Measurements from ENCODE around the gene MYH16. TPM values are rescaled to one million over a fixed set of nuclear protein-coding genes. Genes with fewer than 3 reads are reported as not detected.

MYH16 gene
- total and polyA plus RNA-seq, 9 of the 15 experiments (the other 6 are each of a cell fraction or from before 2014, with no cell fraction given) = 0.09 TPM; not detected in 8

- TF ChIP-seq ADNP (tag; IDR thresholded peaks at IDR 0.05) = peak; percentile 77; the same call in 1 of the 2 replicates
- TF ChIP-seq KDM1A (IDR thresholded peaks at IDR 0.05) = peak; percentile 57 to 78; a peak in 3 of 4 replicates
- no peak for TF ChIP-seq HINFP (tag; conservative IDR thresholded peaks at IDR 0.05; ENCODE audit: low read depth)
- TF ChIP-seq, protein P1, sequence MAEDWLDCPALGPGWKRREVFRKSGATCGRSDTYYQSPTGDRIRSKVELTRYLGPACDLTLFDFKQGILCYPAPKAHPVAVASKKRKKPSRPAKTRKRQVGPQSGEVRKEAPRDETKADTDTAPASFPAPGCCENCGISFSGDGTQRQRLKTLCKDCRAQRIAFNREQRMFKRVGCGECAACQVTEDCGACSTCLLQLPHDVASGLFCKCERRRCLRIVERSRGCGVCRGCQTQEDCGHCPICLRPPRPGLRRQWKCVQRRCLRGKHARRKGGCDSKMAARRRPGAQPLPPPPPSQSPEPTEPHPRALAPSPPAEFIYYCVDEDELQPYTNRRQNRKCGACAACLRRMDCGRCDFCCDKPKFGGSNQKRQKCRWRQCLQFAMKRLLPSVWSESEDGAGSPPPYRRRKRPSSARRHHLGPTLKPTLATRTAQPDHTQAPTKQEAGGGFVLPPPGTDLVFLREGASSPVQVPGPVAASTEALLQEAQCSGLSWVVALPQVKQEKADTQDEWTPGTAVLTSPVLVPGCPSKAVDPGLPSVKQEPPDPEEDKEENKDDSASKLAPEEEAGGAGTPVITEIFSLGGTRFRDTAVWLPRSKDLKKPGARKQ (CRISPR knock-in tag; IDR thresholded peaks at IDR 0.05) = no peak
- TF ChIP-seq ESRRA (IDR thresholded peaks at IDR 0.05; ENCODE audit: borderline replicate concordance, low read depth) = peak; percentile 23; the same call in 1 of the 2 replicates
- TF ChIP-seq, protein P2, sequence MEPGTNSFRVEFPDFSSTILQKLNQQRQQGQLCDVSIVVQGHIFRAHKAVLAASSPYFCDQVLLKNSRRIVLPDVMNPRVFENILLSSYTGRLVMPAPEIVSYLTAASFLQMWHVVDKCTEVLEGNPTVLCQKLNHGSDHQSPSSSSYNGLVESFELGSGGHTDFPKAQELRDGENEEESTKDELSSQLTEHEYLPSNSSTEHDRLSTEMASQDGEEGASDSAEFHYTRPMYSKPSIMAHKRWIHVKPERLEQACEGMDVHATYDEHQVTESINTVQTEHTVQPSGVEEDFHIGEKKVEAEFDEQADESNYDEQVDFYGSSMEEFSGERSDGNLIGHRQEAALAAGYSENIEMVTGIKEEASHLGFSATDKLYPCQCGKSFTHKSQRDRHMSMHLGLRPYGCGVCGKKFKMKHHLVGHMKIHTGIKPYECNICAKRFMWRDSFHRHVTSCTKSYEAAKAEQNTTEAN (CRISPR knock-in tag; IDR thresholded peaks at IDR 0.05) = no peak
- no peak for TF ChIP-seq HMGN3 (IDR thresholded peaks at IDR 0.05; ENCODE audit: borderline replicate concordance, extremely low read depth, insufficient read length, low read depth, low read length)
- peak; percentile 97 for TF ChIP-seq RBM25 (IDR thresholded peaks at IDR 0.05; ENCODE audit: low read depth, low read length, severe bottlenecking)
- TF ChIP-seq MYBL2 (IDR thresholded peaks at IDR 0.05; ENCODE audit: low read depth) = no peak
- no peak for TF ChIP-seq MYBL2 (CRISPR knock-in tag; IDR thresholded peaks at IDR 0.05; ENCODE audit: borderline replicate concordance)
- no peak for TF ChIP-seq KLF16 (IDR thresholded peaks at IDR 0.05)
- no peak for TF ChIP-seq CBFB (CRISPR knock-in tag; IDR thresholded peaks at IDR 0.05)
- TF ChIP-seq GABPB2 (CRISPR knock-in tag; conservative IDR thresholded peaks at IDR 0.05) = no peak
- no peak for TF ChIP-seq POLR2AphosphoS5 (IDR thresholded peaks at IDR 0.05; ENCODE audit: control insufficient read depth, insufficient read depth, low read depth, low read length)
Measured at GRCh38 chr7:99260395-99260794, 12.2 kb upstream of the MYH16 start (continued).

Measured in K562 (cell line).